Stimulated activated CD8-positive, alpha-beta memory T cell treated with anti-CD3 and anti-CD28 coated beads, Interleukin-15, amount 100 ng/mL, for 48 hours (primary cell): Measurements from ENCODE around the gene CCDC57.

ENCODE experiments used
- DNase-seq, 2 donors: peaks; one replicate each; pipeline ENCODE4 v3.0.0-alpha.2; 2020; ENCODE audit warnings: low read depth in 2 of 2

The CCDC57 gene

DNA sequence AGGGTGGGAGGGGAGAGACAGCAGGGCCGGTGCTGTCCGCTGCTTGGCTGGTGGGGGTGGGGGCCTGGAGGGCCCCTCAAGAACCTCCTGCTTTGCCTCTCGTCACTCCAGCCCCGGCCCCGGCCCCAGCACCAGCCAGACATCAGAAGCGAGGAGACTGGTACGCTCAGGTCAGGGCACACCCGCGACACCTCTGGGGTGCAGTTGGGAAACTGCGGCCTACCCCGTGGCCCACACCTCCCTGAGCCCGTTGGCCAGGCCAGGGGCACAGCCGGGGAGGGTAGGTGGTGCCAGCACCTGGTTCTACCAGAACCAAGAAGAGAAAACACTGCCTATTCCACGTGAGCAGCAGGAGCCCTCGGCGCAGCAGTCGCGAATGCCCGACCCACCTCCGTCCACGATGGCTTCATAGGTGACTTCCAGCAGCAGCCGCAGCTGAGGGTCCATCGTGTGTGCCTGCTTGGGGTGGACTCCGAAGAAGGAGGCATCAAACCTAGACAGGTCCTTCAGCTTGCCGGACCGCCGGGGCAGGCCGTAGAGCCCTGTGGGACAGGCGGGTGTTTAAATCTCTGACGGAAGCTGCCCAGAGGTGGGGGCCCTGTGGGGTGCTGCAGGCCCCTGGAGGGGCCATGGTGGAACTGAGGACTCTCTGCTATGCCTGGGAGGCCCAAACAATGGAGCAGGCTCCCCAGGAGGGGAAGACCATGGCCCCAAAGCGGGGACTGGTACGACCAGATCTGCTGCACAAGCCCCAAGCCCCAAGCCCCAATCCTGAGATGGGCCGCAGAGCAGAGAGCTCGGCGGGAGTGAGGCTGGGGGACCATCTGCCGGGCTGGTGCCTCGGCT, 117.5 kb downstream of the CCDC57 start:
- no peak for DNase-seq

DNA sequence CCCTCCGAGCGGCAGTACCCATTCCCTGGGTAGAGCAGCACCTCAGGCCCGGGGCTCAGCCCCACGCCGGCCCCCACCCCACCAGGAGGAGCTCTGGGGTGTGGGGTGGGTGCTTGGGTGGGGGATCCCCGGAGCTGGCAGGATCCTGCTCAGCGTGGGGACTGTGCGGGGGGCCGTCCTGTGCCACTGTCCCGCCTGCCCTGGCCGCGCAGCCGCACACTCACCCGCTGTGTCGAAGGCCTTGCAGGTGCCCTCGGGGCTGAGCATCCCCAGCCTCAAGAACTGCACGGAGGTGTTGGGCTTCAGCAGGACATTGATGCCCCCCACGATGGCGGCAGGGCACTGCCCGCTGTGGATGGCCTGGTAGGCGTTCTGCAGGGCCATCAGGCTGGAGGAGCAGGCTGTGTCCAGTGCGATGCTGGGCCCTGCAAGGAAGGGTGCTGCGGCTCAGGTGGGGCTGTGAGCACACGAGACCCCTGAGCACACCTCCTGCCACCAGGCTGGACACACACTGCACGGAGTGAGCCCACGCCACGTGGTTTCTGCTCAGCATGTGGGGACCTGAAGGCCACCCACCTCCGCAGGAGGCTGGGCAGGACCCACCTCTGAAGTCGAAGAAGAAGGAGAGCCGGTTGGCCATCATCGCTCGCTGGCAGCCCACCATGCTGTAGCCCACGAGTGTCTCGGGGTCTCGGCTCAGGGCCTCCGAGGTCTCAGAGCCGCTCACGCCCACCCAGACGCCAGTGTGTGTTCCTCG, 119.5 kb downstream of the CCDC57 start:
- no peak for DNase-seq

DNA sequence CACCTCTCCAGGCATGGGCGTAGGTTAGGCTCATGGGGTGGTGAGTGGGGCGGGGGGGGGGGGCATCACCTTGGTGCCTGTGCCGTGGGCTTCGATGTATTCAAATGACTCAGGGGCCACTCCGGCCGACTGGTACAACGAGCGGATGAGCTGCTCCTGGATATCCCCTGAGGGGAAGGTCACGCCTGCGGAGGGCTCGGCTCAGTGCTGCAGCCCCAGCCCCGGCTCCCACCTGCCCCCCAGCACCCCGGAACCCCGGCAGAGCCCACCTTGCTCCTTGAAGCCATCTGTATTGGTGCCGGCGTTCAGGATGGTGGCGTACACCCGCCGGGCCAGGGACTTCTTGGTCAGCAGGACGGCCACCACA, 120.0 kb downstream of the CCDC57 start:
- no peak for DNase-seq

DNA sequence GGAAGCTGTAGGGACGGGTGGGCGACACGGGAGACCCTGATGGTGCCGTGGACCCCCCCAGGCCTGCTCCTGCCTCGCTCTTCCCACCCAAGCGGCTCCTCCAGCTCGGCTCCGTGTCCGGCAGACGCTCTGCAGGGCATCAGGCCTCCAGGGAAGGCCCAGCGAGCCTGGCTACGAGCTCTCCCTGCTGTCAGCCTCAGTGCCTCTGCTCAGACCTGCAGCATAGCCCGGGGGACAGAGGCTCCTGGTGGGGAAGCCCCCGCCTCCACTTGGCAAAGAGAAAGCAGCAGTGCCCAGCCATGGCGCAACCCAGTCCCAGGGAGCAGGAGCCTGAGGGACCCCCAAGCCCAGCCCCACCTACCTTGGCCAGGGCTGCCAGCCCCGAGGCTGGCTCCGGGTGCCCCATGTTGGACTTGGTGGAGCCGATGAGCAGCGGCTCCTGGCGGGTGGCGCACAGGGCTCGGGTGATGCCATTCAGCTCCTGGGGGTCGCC, 120.5 kb downstream of the CCDC57 start:
- no peak for DNase-seq

DNA sequence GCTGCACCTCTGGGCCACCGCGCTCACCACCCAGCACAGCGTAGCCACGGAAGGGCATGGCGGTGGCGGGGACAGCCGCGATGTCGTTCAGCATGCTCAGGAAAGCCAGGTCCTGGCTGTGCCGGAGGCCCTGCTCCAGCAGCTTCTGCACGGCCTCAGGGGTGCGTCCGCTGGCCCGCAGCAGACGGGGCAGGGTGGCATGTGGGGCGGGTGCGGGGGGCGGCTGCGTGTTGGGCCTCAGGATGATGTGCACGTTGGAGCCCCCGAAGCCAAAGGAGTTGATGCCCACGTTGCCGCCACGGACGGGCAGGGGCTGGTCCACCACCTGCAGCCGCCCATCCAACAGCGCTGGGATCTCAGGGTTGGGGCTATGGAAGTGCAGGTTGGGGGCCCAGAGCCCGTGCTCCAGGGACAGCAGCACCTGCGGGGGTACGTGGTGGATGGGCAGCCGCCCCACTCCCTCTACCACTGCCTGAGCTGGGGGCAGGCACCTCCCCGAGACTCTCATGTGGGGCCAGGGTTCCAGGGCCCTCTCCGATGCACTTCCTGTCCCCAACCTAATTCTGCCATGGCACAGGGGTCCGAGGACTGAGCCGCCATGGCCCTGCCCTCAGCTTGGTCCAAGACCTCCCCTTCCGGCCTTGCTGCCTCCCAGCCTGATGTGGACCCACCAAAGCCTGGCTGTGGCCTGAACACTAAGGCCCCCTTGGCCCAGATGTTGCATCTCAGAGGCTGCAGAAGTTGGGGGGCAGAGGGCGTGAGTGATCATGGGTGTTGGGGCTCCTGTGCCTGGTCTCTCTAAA, 121.2 kb downstream of the CCDC57 start:
- DNase-seq, result no peak

DNA sequence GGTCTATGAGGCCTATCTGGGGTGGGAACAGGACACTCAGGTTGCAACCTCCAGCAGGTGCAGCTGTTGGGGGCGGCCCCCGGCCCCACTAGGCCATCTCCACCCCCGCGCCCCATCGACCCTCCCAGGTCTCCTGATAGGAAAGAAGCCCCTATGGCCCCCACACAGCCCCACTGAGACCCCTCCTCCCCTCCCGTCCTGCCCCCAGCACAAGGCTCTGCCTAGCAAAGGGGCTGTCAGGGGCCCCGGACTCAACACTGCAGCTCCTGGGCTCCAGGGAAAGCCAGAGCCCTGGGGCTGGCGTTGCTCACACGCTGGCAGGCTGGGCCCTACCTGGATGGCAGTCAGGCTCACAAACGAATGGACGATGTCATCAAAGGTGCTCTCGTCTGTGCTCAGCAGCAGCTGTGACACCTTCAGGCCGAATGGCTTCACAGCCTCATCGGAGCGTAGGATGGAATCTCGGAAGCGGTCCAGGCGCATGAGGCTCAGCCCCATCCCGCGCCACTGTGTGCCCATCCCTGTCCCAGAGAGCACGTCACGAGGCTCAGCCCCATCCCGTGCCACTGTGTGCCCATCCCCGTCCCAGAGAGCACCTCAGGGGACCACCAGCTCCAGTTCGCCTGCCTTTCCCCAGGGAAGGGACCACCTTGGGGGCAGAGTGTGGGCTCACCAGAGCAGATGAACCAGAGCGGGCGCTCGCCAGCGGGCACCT, 121.9 kb downstream of the CCDC57 start:
- DNase-seq, result no peak

DNA sequence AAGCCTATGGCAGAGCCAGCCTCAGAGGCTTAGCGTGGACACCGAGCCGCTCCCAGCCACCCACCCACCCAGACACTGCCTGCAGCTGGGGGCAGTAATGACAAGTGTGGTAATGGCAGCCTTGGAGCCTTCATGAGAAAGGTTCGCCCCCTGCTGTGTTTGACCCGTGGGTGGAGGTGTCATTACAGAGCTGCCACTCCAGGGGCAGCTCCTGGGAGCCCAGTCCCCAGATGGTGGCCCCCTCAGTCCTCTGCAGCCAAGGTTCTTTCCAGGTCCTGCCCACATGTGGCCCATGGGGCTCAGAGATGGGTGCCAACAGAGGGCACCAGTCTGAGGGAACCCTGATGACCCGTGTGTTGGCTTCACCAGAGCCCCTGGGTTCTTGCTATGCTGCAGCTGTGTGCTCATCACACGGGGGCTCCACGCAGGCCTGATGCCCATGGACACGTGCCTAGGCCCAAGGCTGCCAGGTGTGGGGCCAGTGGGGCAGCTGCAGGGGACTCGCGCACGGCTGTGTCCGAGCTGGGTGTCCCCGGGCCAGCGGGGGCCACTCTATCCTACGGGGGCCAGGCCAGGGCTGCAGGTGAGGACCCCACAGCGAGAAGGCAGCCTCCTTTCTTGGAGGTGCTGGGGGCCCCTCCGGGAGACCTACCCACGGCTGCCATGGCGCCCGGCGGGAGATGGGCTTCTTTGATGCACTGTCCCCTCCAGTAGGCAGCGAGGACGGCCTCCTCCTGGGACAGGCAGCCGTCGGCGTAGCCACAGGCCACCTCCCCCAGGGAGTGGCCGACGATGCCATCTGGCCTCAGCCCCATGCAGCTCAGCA, 122.7 kb downstream of the CCDC57 start:
- DNase-seq, result no peak

DNA sequence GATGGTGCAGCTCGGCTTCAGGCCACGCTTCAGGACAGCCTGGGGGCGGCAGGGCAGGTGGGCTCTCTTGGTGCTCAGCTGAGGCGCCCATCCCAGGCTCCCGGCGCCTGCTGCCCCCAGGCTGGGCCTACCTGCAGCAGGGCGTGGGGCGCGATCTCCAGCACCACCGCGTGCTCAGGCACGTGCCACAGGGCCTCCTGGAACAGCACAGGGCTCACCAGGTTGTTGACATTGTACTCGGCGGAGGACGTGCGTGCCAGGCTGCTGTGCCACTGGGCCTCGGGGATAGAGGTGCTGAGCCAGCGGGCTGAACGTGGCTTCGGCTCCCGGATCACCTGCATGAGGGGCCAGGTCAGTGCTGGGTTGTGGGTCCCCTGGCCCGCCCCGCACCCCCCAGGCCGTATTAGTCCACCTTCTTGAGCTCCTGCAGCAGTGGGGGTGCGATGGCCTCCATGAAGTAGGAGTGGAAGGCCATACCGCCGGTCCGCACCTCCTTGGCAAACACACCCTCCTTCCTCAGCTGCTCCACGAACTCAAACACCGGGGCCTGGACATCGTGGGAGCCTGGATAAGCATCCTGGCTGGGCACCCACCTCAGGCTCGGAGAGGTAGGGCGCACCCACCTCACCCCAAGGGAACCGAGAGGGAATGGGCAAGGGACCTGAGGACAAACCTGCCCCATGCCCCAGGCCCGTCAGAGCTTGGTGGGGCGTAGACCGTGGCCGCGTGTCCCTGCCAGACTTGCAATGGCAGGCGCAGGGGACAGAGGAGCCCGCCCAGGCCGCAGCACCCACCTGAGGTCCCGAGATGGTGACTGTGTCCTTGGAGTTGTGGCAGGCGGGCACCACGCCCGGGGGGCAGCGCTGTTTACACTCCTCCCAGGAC, 123.6 kb downstream of the CCDC57 start:
- DNase-seq, result no peak

DNA sequence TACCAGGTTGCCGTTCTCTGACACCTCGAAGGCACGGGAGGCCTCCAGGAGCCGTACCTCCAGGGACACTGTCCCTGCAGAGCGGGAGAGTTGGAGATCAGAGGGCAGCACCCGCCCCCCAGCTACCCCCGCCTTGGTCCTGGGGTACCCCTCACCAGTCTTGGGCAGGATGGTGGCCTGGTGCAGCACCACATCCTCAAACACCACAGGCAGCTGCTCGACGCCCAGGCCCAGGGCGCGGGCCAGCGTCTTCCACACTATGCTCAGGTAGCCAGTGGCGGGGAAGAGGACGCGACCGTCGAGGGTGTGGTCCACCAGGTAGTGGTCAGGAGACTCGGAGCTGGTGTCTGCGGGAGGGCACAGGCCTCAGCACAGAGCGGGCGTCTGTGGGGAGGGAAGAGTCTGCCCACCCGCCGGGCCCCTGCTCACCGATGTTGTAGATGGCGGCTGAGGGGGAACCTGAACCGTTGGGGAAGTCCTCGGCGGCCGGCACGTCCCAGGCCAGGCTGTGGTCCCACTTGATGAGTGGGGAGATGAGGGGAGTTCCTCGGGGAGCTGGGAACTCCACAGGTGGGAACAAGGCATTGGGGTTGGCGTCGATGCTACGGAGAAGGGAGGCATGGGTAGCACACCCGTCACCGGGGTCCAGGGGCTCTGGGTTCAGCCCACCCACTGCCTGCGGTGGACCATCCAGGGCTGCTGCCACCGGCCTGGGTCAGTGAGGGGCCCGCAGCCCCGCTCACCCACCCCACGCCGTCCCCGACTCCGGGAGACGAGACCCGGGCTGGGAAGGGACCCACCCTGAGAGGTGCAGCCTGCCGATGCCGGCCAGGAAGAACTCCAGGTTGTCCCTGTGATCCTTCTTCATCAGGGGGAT, 124.4 kb downstream of the CCDC57 start:
- no peak for DNase-seq

DNA sequence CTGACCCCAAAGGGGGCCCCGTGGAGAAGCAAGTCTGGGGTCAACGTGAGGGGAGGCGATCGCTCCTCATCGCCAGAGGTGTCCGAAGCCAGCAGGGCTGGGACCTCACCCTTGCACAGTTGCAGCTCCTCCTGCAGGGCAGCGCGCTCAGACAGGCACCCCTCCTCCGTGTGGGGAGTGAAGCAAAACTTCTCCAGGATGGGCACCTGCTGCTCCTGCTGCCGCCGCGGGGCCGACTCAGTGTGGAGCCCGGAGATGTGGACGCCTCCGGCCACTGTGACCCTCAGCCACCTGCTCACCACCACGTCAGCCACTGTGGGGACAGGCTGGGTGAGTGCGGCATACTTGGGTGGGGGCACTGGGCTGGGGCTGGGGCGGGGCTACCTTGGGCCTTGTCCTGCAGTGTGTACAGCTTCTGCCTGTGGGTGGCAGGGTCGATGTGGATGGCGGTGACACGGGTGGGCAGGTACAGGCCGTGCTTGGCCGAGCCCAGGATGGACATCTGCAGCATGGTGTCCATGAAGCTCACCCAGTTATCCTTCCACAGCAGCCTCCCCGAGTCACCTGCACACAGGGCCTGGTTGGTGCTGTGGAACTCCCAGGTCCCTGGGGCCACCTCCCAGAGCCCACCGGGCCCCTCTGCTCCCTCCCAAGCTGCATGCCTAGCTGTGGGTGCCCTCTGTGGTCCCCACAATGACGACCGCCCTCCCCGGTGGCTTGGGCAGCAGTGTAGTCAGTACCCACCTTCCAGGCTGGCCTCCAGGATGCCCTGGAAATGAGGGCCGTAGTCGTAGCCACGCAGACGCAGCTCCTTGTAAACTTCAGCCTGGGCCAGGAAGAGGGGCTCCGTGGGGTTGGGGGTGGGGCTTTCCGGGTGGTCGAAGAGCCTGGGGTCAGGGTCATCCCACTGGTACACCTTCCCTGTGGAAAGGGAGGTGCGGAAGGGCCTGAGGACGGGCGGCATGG, 125.4 kb downstream of the CCDC57 start:
- no peak for DNase-seq

DNA sequence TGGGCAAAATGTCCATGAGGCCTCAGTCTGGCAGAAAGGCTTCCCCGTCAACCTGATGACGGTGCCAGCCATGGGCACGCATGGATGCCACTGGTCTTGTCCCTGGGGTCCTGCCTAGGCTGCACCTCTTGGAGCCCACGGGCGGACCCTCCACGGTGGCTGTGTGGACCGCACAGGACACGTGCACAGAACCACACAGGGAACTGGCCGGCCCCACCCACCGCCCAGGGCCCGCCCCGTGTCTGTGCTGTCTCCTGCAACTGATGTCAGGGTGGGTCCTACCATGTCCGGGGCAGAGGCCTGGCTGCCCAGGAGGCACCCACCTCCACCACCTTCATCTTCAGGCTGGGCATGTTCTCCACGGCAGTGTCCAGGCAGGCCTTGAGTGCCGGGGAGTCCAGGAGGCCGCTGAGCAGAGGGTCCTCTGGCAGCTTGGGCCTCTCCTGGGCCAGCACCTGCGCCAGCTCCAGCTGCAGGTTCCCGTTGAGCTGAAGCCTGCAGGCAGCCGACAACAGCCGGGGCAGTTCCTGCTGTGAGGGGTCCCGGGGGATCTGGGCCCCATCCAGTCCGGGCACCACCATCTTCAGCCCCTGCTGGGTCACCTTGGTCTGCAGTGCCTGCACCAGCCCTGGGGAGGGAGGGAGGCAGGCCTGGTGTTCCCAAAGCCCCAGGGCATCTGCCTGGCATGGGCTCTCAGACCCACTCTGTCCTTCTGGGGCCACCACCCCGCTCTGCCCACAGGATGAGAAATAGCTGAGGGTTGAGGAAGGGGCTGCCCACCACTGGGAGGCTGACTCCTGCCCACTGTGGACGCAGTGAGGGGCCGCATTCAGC, 126.5 kb downstream of the CCDC57 start:
- DNase-seq, result no peak

DNA sequence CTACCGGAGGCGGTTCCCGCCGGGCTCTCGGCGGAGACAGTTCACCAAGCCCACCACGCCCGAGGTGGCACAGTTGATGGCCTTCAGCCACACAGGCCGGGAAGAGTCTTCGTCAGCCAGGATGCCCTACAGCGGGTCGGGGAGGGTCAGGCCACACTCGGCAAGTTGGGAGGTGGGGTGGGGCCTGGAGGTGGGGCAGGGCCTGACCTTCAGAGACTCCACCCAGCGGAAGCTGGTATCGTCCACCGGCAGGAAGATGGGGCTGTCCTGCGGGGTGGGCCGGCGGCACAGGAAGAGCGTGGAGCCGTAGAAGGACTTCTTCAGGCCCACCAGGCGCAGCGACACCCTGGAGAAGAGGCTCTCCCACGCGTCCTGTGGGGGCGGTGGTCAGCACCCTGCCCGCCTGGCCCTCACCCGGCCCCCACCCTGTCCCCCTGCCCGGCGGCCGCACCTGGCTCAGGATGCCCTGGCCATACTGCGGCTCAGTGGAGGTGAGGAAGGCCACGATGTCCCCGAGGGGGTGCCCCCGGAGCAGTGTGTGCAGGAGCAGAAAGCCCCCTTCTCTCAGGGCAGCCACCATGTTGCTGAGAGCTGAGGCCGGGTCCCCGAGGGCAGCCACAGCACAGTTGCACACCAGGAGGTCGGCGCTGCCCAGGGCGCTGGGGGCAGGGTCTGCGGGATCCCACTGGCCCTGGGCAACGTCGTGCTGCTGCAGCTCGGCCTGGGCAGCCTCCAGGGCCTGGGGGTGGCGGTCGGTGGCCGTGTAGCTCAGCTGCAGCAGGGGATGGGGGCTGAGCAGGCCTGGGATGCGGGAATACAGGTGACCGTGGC, 127.4 kb downstream of the CCDC57 start:
- DNase-seq, result no peak

DNA sequence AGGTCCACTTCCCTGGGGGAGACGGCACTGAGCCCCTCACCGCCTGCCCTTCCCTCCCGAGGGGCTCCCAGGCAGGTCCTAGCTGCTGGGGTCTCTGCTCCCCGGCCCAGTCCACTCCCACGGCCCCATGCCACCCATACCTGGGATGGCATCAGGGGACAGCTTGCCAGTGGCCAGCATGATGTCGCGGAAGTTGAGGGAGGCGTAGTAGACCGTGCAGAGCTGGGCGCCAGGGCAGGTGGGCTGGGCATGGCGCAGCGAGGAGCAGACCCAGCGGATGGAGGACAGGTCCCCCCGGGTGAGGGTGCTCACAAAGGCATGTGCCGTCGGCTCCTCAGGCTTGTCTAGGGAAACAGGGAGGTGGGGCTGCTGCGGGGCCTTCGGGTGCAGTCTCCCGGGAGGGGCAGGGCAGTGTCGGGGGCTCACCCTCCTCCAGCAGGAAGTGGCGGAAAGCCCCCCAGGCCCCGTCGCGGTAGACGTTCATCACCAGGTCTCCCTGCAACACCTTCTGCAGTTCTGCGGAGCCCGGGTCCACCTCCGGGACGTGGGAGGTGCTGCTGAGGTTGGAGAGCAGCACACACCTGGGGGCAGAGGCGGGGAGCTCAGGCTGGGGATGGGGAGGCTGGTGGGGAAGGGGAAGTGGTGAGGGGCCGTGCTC, 128.1 kb downstream of the CCDC57 start:
- no peak for DNase-seq

DNA sequence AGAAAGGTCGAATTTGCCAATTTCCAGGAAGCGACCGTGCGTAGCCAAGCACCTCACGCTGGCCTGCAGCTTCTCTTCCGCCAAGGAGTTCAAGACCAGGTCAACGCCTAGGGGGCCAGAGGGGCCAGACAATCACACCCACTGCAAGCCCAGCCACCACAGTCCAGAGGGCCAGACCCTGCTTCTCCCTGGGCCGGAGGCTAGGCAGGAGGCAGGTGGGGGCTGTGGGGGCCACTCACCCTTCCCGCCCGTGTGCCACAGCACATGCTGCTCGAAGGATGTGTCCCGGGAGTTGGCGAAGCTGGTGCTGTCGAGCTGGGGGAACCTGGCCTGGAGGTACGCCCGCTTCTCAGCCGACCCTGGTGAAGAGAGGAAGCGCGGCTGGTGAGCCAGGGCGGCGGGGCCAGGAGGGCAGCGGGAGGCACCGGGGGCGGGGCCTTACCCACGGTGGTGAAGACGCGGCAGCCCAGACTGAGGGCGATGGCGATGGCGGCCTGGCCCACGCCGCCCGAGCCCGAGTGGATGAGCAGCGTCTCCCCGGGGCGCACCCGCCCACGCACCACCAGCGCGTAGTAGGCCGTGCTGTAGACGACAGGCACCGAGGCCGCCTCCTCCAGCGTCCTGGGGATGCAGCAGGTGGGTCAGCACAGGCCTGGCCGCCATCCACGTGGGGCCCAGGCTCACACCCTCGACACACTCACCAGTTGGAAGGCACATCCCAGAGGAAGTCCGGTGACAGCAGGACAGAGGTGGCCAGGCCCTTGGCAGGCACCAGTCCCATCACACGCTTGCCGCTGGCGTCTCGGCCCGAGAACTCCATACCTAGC, 128.9 kb downstream of the CCDC57 start:
- DNase-seq, result no peak
